ENCODE measurements around the gene SPOCD1.

SPOCD1 gene

GRCh38 chr1:31799196-31799894 lies 16.5 kb downstream of the SPOCD1 start:
- DNase-seq: no peak

- no peak for DNase-seq
These were observed 17.2 kb downstream of the SPOCD1 start for GRCh38 chr1:31798433-31799195.

- DNase-seq: no peak
These were observed 17.8 kb downstream of the SPOCD1 start for GRCh38 chr1:31798086-31798432.

- DNase-seq: no peak
These were observed 18.6 kb downstream of the SPOCD1 start for GRCh38 chr1:31797216-31797615.

- no peak for DNase-seq
These were observed 19.1 kb downstream of the SPOCD1 start for GRCh38 chr1:31796707-31797106.

- no peak for DNase-seq
These were observed 19.8 kb downstream of the SPOCD1 start for GRCh38 chr1:31795801-31796621.

- DNase-seq: no peak
These were observed 20.6 kb downstream of the SPOCD1 start for GRCh38 chr1:31795096-31795675.

- no peak for DNase-seq
These were observed 22.1 kb downstream of the SPOCD1 start for GRCh38 chr1:31793586-31794285.

GRCh38 chr1:31793086-31793485 lies 22.7 kb downstream of the SPOCD1 start:
- DNase-seq: no peak

- no peak for DNase-seq
These were observed 23.3 kb downstream of the SPOCD1 start for GRCh38 chr1:31792541-31792940.

- no peak for DNase-seq
These were observed 23.7 kb downstream of the SPOCD1 start for GRCh38 chr1:31792116-31792515.

- no peak for DNase-seq
These were observed 24.5 kb downstream of the SPOCD1 start for GRCh38 chr1:31791131-31791858.

- DNase-seq: no peak
These were observed 25.2 kb downstream of the SPOCD1 start for GRCh38 chr1:31790641-31791091.

- DNase-seq: no peak
These were observed 25.7 kb downstream of the SPOCD1 start for GRCh38 chr1:31790140-31790539.

- peak; percentile 19 for DNase-seq
These were observed 26.4 kb downstream of the SPOCD1 start for GRCh38 chr1:31789259-31790065.

GRCh38 chr1:31788825-31789256 lies 27.0 kb downstream of the SPOCD1 start:
- DNase-seq: no peak

- peak; percentile 37 for DNase-seq
These were observed 27.5 kb downstream of the SPOCD1 start for GRCh38 chr1:31788138-31788824.

GRCh38 chr1:31787786-31788137 lies 28.1 kb downstream of the SPOCD1 start:
- no peak for DNase-seq

- no peak for DNase-seq
These were observed 28.6 kb downstream of the SPOCD1 start for GRCh38 chr1:31787261-31787660.

- peak; percentile 26 for DNase-seq
These were observed 29.3 kb downstream of the SPOCD1 start for GRCh38 chr1:31786366-31787060.

All from NCI-H2081 treated with DMSO at 0.1 percent for 48 hours (cell line).